ENCODE results near the gene RELT.

The RELT gene

GRCh38 chr11:73376803-73377629 lies 817 bp downstream of the RELT start:
- peak; percentile 78 to 85 for DNase-seq

- peak in 1 of 2 donors; percentile 6 for DNase-seq
Observed at GRCh38 chr11:73379189-73379880, 3.1 kb downstream of the RELT start.

GRCh38 chr11:73380331-73380730 lies 4.1 kb downstream of the RELT start:
- no peak for DNase-seq

GRCh38 chr11:73380897-73381410 lies 4.8 kb downstream of the RELT start:
- DNase-seq = no peak

GRCh38 chr11:73381589-73381988 lies 5.4 kb downstream of the RELT start:
- DNase-seq = peak in 1 of 2 donors; percentile 32

GRCh38 chr11:73382183-73382582 lies 6.0 kb downstream of the RELT start:
- no peak for DNase-seq

- no peak for DNase-seq
Observed at GRCh38 chr11:73382747-73383146, 6.5 kb downstream of the RELT start.

GRCh38 chr11:73383249-73384124 lies 7.3 kb downstream of the RELT start:
- DNase-seq = peak in 1 of 2 donors; percentile 6

GRCh38 chr11:73384125-73384441 lies 7.9 kb downstream of the RELT start:
- no peak for DNase-seq

- DNase-seq = no peak
Observed at GRCh38 chr11:73384531-73384871, 8.3 kb downstream of the RELT start.

GRCh38 chr11:73384872-73385689 lies 8.9 kb downstream of the RELT start:
- peak; percentile 48 to 85 for DNase-seq

GRCh38 chr11:73386016-73386415 lies 9.8 kb downstream of the RELT start:
- DNase-seq = peak in 1 of 2 donors; percentile 67

- no peak for DNase-seq
Observed at GRCh38 chr11:73386546-73386945, 10.3 kb downstream of the RELT start.

- DNase-seq = no peak
Observed at GRCh38 chr11:73387594-73388264, 11.5 kb downstream of the RELT start.

GRCh38 chr11:73388265-73389133 lies 12.3 kb downstream of the RELT start:
- DNase-seq = peak in 1 of 2 donors; percentile 34

GRCh38 chr11:73389134-73389525 lies 12.9 kb downstream of the RELT start:
- no peak for DNase-seq

- DNase-seq = no peak
Observed at GRCh38 chr11:73389916-73390315, 13.7 kb downstream of the RELT start.

- DNase-seq = no peak
Observed at GRCh38 chr11:73390601-73391565, 14.7 kb downstream of the RELT start.

GRCh38 chr11:73391665-73392064 lies 15.5 kb downstream of the RELT start:
- DNase-seq = no peak
